GM12878 (cell line): ENCODE data around the gene IRF2BPL. TPM values are rescaled to one million over a fixed set of nuclear protein-coding genes. Genes with fewer than 3 reads are reported as not detected.

Experiments used
- ATAC-seq: fragments of 200-7000 bp; cut with Tn5 transposase; 3 replicates; pipeline ENCODE4 v1.9.1; 2020; ENCODE audit warnings: mild to moderate bottlenecking, moderate library complexity
- BruUV-seq: library from RNA; stranded (reverse); fragments of 400-500 nt; replicated peaks from 2 replicates; lab custom pipeline; 2021; lab: Mats Ljungman, UMichigan
- CTCF ChIA-PET: fragments of 300-600 bp; sonication (Branson Sonifier 250); formaldehyde crosslinking; extraction: SDS; loops from one replicate; lab custom pipeline; 2021; ENCODE audit warnings: inconsistent platforms; lab: Yijun Ruan, JAX
- POLR2A ChIA-PET: fragments of 350-600 bp; formaldehyde crosslinking; extraction: SDS; loops from one replicate; lab custom pipeline; 2021; ENCODE audit warnings: inconsistent platforms; lab: Charles Lee
- RAD21 ChIA-PET: fragments of 300-600 bp; sonication (Branson Sonifier 250); formaldehyde crosslinking; loops from one replicate; lab custom pipeline; 2023; ENCODE audit warnings: antibody characterized with exemption; ENCODE audit not compliant: unreplicated experiment; lab: Charles Lee
- SMC1A ChIA-PET: fragments of 300-600 bp; sonication (Branson Sonifier 250); formaldehyde crosslinking; loops from one replicate; lab custom pipeline; 2023; ENCODE audit not compliant: unreplicated experiment, uncharacterized antibody; lab: Charles Lee
- DNase-seq: peaks from one replicate; pipeline ENCODE4 v3.0.0-alpha.2; 2011; ENCODE audit warnings: low read depth, low spot score
- FAIRE-seq: peaks from 3 replicates; lab custom pipeline; 2011; peaks lifted over from hg19 to GRCh38; lab: Jason Lieb, UNC
- H2AFZ ChIP-seq: 2 replicates; pipeline ENCODE4 v1.6.0; 2011; ENCODE audit warnings: low read depth, low read length, control low read depth; ENCODE audit not compliant: control insufficient read depth
- H3K27ac ChIP-seq: 2 replicates; pipeline ENCODE4 v1.5.1; 2011; ENCODE audit warnings: control low read depth; ENCODE audit not compliant: control insufficient read depth, insufficient read depth
- H3K27me3 ChIP-seq, 2 experiments: replicated peaks in 1 of 2; 2 replicates each; pipeline versions ENCODE4 v1.6.0 to v1.6.1; 2011; ENCODE audit warnings: low read length in 1 of 2; ENCODE audit not compliant: control insufficient read depth in 2 of 2, insufficient read depth in 2 of 2
- H3K36me3 ChIP-seq, 2 experiments: 2 replicates each; pipeline ENCODE4 v1.5.1; 2011; ENCODE audit warnings: low read length in 1 of 2; ENCODE audit not compliant: control insufficient read depth in 2 of 2, insufficient read depth in 2 of 2
- H3K4me1 ChIP-seq: 2 replicates; pipeline ENCODE4 v1.6.1; 2011; ENCODE audit warnings: mild to moderate bottlenecking, low read length, moderate library complexity, mixed read lengths; ENCODE audit not compliant: control insufficient read depth, insufficient read depth
- H3K4me2 ChIP-seq: 2 replicates; pipeline ENCODE4 v1.6.0; 2011; ENCODE audit warnings: control low read depth; ENCODE audit not compliant: control insufficient read depth, insufficient read depth
- H3K4me3 ChIP-seq: fragments of 200-600 bp; sonication (generic); 2 replicates; pipeline ENCODE4 v1.5.1; 2016
- H3K79me2 ChIP-seq: 2 replicates; pipeline ENCODE4 v1.6.0; 2011; ENCODE audit warnings: low read length; ENCODE audit not compliant: control insufficient read depth, insufficient read depth
- H3K9ac ChIP-seq: 2 replicates; pipeline ENCODE4 v1.8.0; 2011; ENCODE audit warnings: low read length, control low read depth, mixed read lengths; ENCODE audit not compliant: control insufficient read depth, insufficient read depth
- H3K9me3 ChIP-seq: replicated peaks from 3 replicates; pipeline ENCODE4 v1.5.1; 2011; ENCODE audit warnings: mild to moderate bottlenecking, low read length; ENCODE audit not compliant: control insufficient read depth, insufficient read depth
- H4K20me1 ChIP-seq: 2 replicates; pipeline ENCODE4 v1.6.0; 2011; ENCODE audit not compliant: control insufficient read depth, insufficient read depth
- ATF2 ChIP-seq: IDR thresholded peaks from 2 replicates; pipeline ENCODE4 v1.6.1; 2012; ENCODE audit warnings: low read length, inconsistent platforms
- CBX5 ChIP-seq: sonication (generic); IDR thresholded peaks from 2 replicates; pipeline ENCODE4 v1.6.1; 2016; ENCODE audit warnings: low read depth, moderate library complexity, mild to moderate bottlenecking, inconsistent platforms
- CREM ChIP-seq: IDR thresholded peaks from 2 replicates; pipeline ENCODE4 v1.6.1; 2014; ENCODE audit warnings: antibody characterized with exemption, low read depth
- E2F8 ChIP-seq: fragments of 450-650 bp; IDR thresholded peaks from 2 replicates; pipeline ENCODE4 v1.6.1; 2018; ENCODE audit warnings: mild to moderate bottlenecking, low read depth, moderate library complexity; ENCODE audit not compliant: partially characterized antibody
- EED ChIP-seq: sonication (generic); IDR thresholded peaks from 2 replicates; pipeline ENCODE4 v1.6.1; 2016; ENCODE audit warnings: antibody characterized with exemption, low read depth
- GABPA ChIP-seq: IDR thresholded peaks from 2 replicates; pipeline ENCODE4 v1.6.1; 2014; ENCODE audit warnings: antibody characterized with exemption, low read depth, mild to moderate bottlenecking, inconsistent platforms
- IKZF1 ChIP-seq: fragments of 450-650 bp; conservative IDR thresholded peaks from 2 replicates; pipeline ENCODE4 v1.6.1; 2017; ENCODE audit warnings: antibody characterized with exemption, mild to moderate bottlenecking
- IRF5 ChIP-seq: fragments of 450-650 bp; IDR thresholded peaks from 2 replicates; pipeline ENCODE4 v1.6.1; 2017; ENCODE audit warnings: borderline replicate concordance
- NFYA ChIP-seq: IDR thresholded peaks from 2 replicates; pipeline ENCODE4 v1.6.1; 2011; ENCODE audit warnings: low read depth, mild to moderate bottlenecking, low read length, improper control_type of control experiment, borderline replicate concordance
- RAD21 ChIP-seq: IDR thresholded peaks from 2 replicates; pipeline ENCODE4 v1.6.1; 2011; ENCODE audit warnings: mild to moderate bottlenecking, low read depth, low read length, moderate library complexity; ENCODE audit not compliant: insufficient read depth
- RBBP5 ChIP-seq: fragments of 200-600 bp; sonication (generic); conservative IDR thresholded peaks from 2 replicates; pipeline ENCODE4 v1.6.1; 2016
- RUNX3 ChIP-seq: IDR thresholded peaks from 2 replicates; pipeline ENCODE4 v1.6.1; 2012; ENCODE audit warnings: low read length, inconsistent platforms
- SMARCA5 ChIP-seq: fragments of 450-650 bp; IDR thresholded peaks from 2 replicates; pipeline ENCODE4 v1.6.1; 2017; ENCODE audit warnings: mild to moderate bottlenecking
- SMC3 ChIP-seq: IDR thresholded peaks from 2 replicates; pipeline ENCODE4 v1.6.1; 2011; ENCODE audit warnings: low read length, improper control_type of control experiment, borderline replicate concordance
- SP1 ChIP-seq: IDR thresholded peaks from one replicate; pipeline ENCODE4 v1.6.1; 2011; ENCODE audit warnings: low read depth, low read length
- SRF ChIP-seq, 2 experiments: IDR thresholded peaks; 2 replicates each; pipeline ENCODE4 v1.6.1; 2011; ENCODE audit warnings: low read depth in 2 of 2, low read length in 2 of 2, mild to moderate bottlenecking in 1 of 2, moderate library complexity in 1 of 2
- STAT1 ChIP-seq: fragments of 450-650 bp; conservative IDR thresholded peaks from 2 replicates; pipeline ENCODE4 v1.6.1; 2014; ENCODE audit warnings: antibody characterized with exemption, mild to moderate bottlenecking
- WGBS: methylation state at CpG from one replicate; pipeline ENCODE4 v1.1.6; 2016; ENCODE audit warnings: low lambda C conversion rate; ENCODE audit not compliant: insufficient replicate concordance, insufficient coverage; ENCODE audit errors: missing lambda C conversion rate; 5-methylcytosine and 5-hydroxymethylcytosine counted together
- in situ Hi-C: fragments of 300-500 bp; cut with MboI; formaldehyde crosslinking; loops from 9 replicates; pipeline ENCODE4 v1.14.3; 2018; ENCODE audit warnings: mixed read lengths
- intact Hi-C: fragments of 100-400 bp; cut with micrococcal nuclease; formaldehyde crosslinking; loops from one replicate; pipeline ENCODE4 v1.14.2; 2022; ENCODE audit not compliant: unreplicated experiment
- polyA plus RNA-seq, 11 experiments: library from polyadenylated mRNA; depleted of rRNA in 4 of 11; unstranded in 6 of 11; stranded (reverse) in 5 of 11; fragments of >200 nt; fragmentation: Nextera tagmentation in 4 of 11; fragmentation: Illumina TruSeq in 1 of 11; extraction: Ambion mirVana in 4 of 11; extraction: Trizol in 1 of 11; gene quantifications; 1 replicate in 1 of 11; 2 replicates in 10 of 11; pipeline versions ENCODE4 v1.2.1 to v1.2.3, GENCODE V29; 2011 to 2016; ENCODE audit warnings: inconsistent platforms in 2 of 11, missing spikeins in 2 of 11, low read depth in 1 of 11
- total RNA-seq, 4 experiments: library from RNA; depleted of rRNA in 3 of 4; stranded (reverse); fragments of >200 nt in 3 of 4; fragmentation: Illumina TruSeq in 1 of 4; extraction: Trizol in 1 of 4; gene quantifications; 2 replicates each; pipeline versions ENCODE4 v1.2.1 to v1.2.3, GENCODE V29; 2013 to 2021

The IRF2BPL gene
- total and polyA plus RNA-seq, 10 of the 15 experiments (the other 5 are each of a cell fraction or from before 2014, with no cell fraction given), result 1.2 to 34.5 (median 3.1) TPM

GRCh38 chr14:77053046-77053841 is 24.7 kb upstream of the IRF2BPL start:
- WGBS, result 20% methylated on average over 21 of the region's 21 CpGs
- CTCF ChIA-PET, result interaction anchor here (0.7 to 6.7 kb wide), 36 partner anchors 11 to 182 kb away, joined by 3 to 170 read pairs (median 6); partner anchors contain the start of gene IRF2BPL
- RAD21 ChIA-PET, result interaction anchor here (0.6 to 6.6 kb wide), 36 partner anchors 10 to 189 kb away, joined by 3 to 119 read pairs (median 5); no protein-coding TSS in a partner anchor
- peak; percentile 98 for ATAC-seq
- H3K9me3 ChIP-seq, result no peaks in the 10 kb centered on the region; the same call in 2 of the 3 replicates
- 0 out of 2 replicates have a peak overlapping the region, but pooled peaks have one; percentile 2 for H3K9ac ChIP-seq
- SMC1A ChIA-PET, result interaction anchor here (0.6 to 6.2 kb wide), 39 partner anchors 10 to 548 kb away, joined by 3 to 174 read pairs (median 5); no protein-coding TSS in a partner anchor
- no TSS peak for BruUV-seq
- DNase-seq, result no peak
- H3K27me3 ChIP-seq, result no peaks in the 10 kb centered on the region
- no peak overlapping the region for H3K4me2 ChIP-seq
- H3K79me2 ChIP-seq, result no peaks in the 10 kb centered on the region
- H3K36me3 ChIP-seq, result no peaks in the 10 kb centered on the region
- peaks cover 12% of the 10 kb centered on the region for H3K4me1 ChIP-seq
- POLR2A ChIA-PET, result interaction anchor here (0.7 to 2.4 kb wide), 15 partner anchors 9 to 140 kb away, joined by 3 to 11 read pairs (median 4); no protein-coding TSS in a partner anchor
- H2AFZ ChIP-seq, result peak overlapping the region; percentile 47
- FAIRE-seq, result peak; percentile 92
- no peak overlapping the region for H3K27ac ChIP-seq
- no peaks in the 10 kb centered on the region; the same call in 1 of the 2 replicates for H4K20me1 ChIP-seq
- intact Hi-C loops (loop anchor here (1.0 to 2.0 kb wide), 4 partner anchors 24 to 177 kb away; partner anchors contain the start of gene IRF2BPL), in situ Hi-C loops (no loop called here)
- H3K4me3 ChIP-seq, result no peak overlapping the region
- TF ChIP-seq SRF (IDR thresholded peaks at IDR 0.05; ENCODE audit: low read depth in 2 of 2, low read length in 2 of 2), result no peak
- peak; percentile 39; the same call in 1 of the 2 replicates for TF ChIP-seq EED
- no peak for TF ChIP-seq GABPA
- no peak for TF ChIP-seq E2F8
- TF ChIP-seq ATF2, result no peak
- TF ChIP-seq RBBP5, result no peak
- no peak for TF ChIP-seq NFYA
- peak; percentile 40; the same call in 1 of the 2 replicates for TF ChIP-seq IKZF1
- no peak for TF ChIP-seq CREM
- TF ChIP-seq RAD21, result peak; percentile 91
- TF ChIP-seq STAT1, result 0 out of 2 replicates have a peak, but pooled peaks have one; percentile 36
- peak; percentile 93 for TF ChIP-seq SMC3
- TF ChIP-seq SMARCA5, result peak; percentile 66; the same call in 1 of the 2 replicates
- TF ChIP-seq RUNX3, result peak; percentile 19; the same call in 1 of the 2 replicates
- 0 out of 2 replicates have a peak, but pooled peaks have one; percentile 42 for TF ChIP-seq CBX5
- TF ChIP-seq IRF5, result no peak
- no peak for TF ChIP-seq SP1
